MG63 (cell line): ENCODE data around the gene DUSP22. TPM values are rescaled to one million over a fixed set of nuclear protein-coding genes. Genes with fewer than 3 reads are reported as not detected.

ENCODE experiments used
- DNase-seq: peaks from one replicate; pipeline ENCODE4 v3.0.0-alpha.2; 2020
- H3K27me3 ChIP-seq: fragments of 250-450 bp; sonication (Bioruptor Pico); 2 replicates; pipeline ENCODE4 v1.5.1; 2020; ENCODE audit warnings: mild to moderate bottlenecking, moderate library complexity
- H3K36me3 ChIP-seq: fragments of 250-450 bp; sonication (Bioruptor Pico); 2 replicates; pipeline ENCODE4 v1.5.1; 2020; ENCODE audit warnings: mild to moderate bottlenecking, moderate library complexity
- H3K4me3 ChIP-seq: fragments of 250-450 bp; sonication (Bioruptor Pico); 2 replicates; pipeline ENCODE4 v1.5.1; 2020; ENCODE audit warnings: mild to moderate bottlenecking, moderate library complexity
- H3K9me3 ChIP-seq: fragments of 250-450 bp; sonication (Bioruptor Pico); 2 replicates; pipeline ENCODE4 v1.5.1; 2020; ENCODE audit warnings: mild to moderate bottlenecking, moderate library complexity
- total RNA-seq: library from RNA; depleted of rRNA; stranded (reverse); fragments of >200 nt; shearing (Covaris generic); gene quantifications from 2 replicates; pipeline ENCODE4 v1.2.3, GENCODE V29; 2014; ENCODE audit warnings: low replicate concordance

Gene DUSP22
- total RNA-seq, 1 experiment from 2014 or later = 4.5 TPM

- Histone ChIP-seq H3K9me3 (no peaks in the 10 kb centered on the region), H3K4me3 (no peak overlapping the region), H3K27me3 (no peaks in the 10 kb centered on the region), H3K36me3 (no peaks in the 10 kb centered on the region)
- no peak for DNase-seq
Measured at GRCh38 chr6:357261-357790, 65.0 kb downstream of the DUSP22 start.

- Histone ChIP-seq H3K4me3 (no peak overlapping the region), H3K27me3 (no peaks in the 10 kb centered on the region), H3K9me3 (no peaks in the 10 kb centered on the region), H3K36me3 (no peaks in the 10 kb centered on the region)
- no peak for DNase-seq
Measured at GRCh38 chr6:357791-358341, 65.6 kb downstream of the DUSP22 start.

- no peaks in the 10 kb centered on the region for H3K9me3 ChIP-seq
Measured at GRCh38 chr6:358432-358831, 66.1 kb downstream of the DUSP22 start.

GRCh38 chr6:358847-359246, 66.6 kb downstream of the DUSP22 start:
- H3K36me3 ChIP-seq = no peaks in the 10 kb centered on the region
- H3K27me3 ChIP-seq = no peaks in the 10 kb centered on the region
- DNase-seq = no peak
- peaks cover 2% of the 10 kb centered on the region; the same call in 1 of the 2 replicates for H3K9me3 ChIP-seq
- no peak overlapping the region for H3K4me3 ChIP-seq

More at GRCh38 chr6:358432-358831, 66.1 kb downstream of the DUSP22 start:
- Histone ChIP-seq H3K4me3 (no peak overlapping the region), H3K36me3 (no peaks in the 10 kb centered on the region), H3K27me3 (no peaks in the 10 kb centered on the region)
- DNase-seq = no peak

GRCh38 chr6:359261-360035, 67.2 kb downstream of the DUSP22 start:
- Histone ChIP-seq H3K27me3 (no peaks in the 10 kb centered on the region), H3K4me3 (no peak overlapping the region), H3K36me3 (no peaks in the 10 kb centered on the region), H3K9me3 (peaks cover 5% of the 10 kb centered on the region)
- DNase-seq = no peak

- Histone ChIP-seq H3K4me3 (no peak overlapping the region), H3K36me3 (no peaks in the 10 kb centered on the region), H3K9me3 (peaks cover 5% of the 10 kb centered on the region), H3K27me3 (no peaks in the 10 kb centered on the region)
- no peak for DNase-seq
Measured at GRCh38 chr6:360349-360748, 68.1 kb downstream of the DUSP22 start.

- no peak for DNase-seq
- H3K27me3 ChIP-seq = peaks cover 4% of the 10 kb centered on the region
- no peaks in the 10 kb centered on the region for H3K36me3 ChIP-seq
- H3K9me3 ChIP-seq = peaks cover 5% of the 10 kb centered on the region
- H3K4me3 ChIP-seq = no peak overlapping the region
Measured at GRCh38 chr6:360764-361373, 68.6 kb downstream of the DUSP22 start.

GRCh38 chr6:361411-362132, 69.3 kb downstream of the DUSP22 start:
- Histone ChIP-seq H3K4me3 (no peak overlapping the region), H3K36me3 (no peaks in the 10 kb centered on the region), H3K27me3 (peaks cover 11% of the 10 kb centered on the region), H3K9me3 (peaks cover 5% of the 10 kb centered on the region)
- DNase-seq = no peak

- Histone ChIP-seq H3K36me3 (no peaks in the 10 kb centered on the region), H3K27me3 (peaks cover 17% of the 10 kb centered on the region), H3K4me3 (no peak overlapping the region), H3K9me3 (peaks cover 5% of the 10 kb centered on the region)
- no peak for DNase-seq
Measured at GRCh38 chr6:362231-362923, 70.1 kb downstream of the DUSP22 start.

GRCh38 chr6:362924-363249, 70.6 kb downstream of the DUSP22 start:
- Histone ChIP-seq H3K36me3 (no peaks in the 10 kb centered on the region), H3K4me3 (no peak overlapping the region), H3K27me3 (peaks cover 18% of the 10 kb centered on the region), H3K9me3 (peaks cover 5% of the 10 kb centered on the region)
- no peak for DNase-seq

- no peak for DNase-seq
- Histone ChIP-seq H3K4me3 (no peak overlapping the region), H3K9me3 (peaks cover 5% of the 10 kb centered on the region), H3K36me3 (no peaks in the 10 kb centered on the region), H3K27me3 (peaks cover 19% of the 10 kb centered on the region)
Measured at GRCh38 chr6:363291-363690, 71.0 kb downstream of the DUSP22 start.

GRCh38 chr6:363909-364308, 71.6 kb downstream of the DUSP22 start:
- H3K27me3 ChIP-seq = peaks cover 21% of the 10 kb centered on the region
- no peak for DNase-seq
- no peak overlapping the region for H3K4me3 ChIP-seq
- H3K9me3 ChIP-seq = peaks cover 5% of the 10 kb centered on the region
- no peaks in the 10 kb centered on the region for H3K36me3 ChIP-seq

- H3K4me3 ChIP-seq = no peak overlapping the region
- peaks cover 5% of the 10 kb centered on the region for H3K9me3 ChIP-seq
- no peak for DNase-seq
- H3K27me3 ChIP-seq = peaks cover 25% of the 10 kb centered on the region
- H3K36me3 ChIP-seq = no peaks in the 10 kb centered on the region
Measured at GRCh38 chr6:364609-365540, 72.6 kb downstream of the DUSP22 start.

GRCh38 chr6:365835-366234, 73.5 kb downstream of the DUSP22 start:
- H3K4me3 ChIP-seq = no peak overlapping the region
- no peak for DNase-seq
- peaks cover 5% of the 10 kb centered on the region for H3K9me3 ChIP-seq
- H3K27me3 ChIP-seq = peaks cover 27% of the 10 kb centered on the region
- H3K36me3 ChIP-seq = no peaks in the 10 kb centered on the region

- Histone ChIP-seq H3K27me3 (peaks cover 27% of the 10 kb centered on the region), H3K36me3 (no peaks in the 10 kb centered on the region), H3K9me3 (peaks cover 5% of the 10 kb centered on the region), H3K4me3 (no peak overlapping the region)
- DNase-seq = no peak
Measured at GRCh38 chr6:366389-367297, 74.4 kb downstream of the DUSP22 start.
